ENCODE data around the gene ECM1. TPM values are rescaled to one million over a fixed set of nuclear protein-coding genes. Genes with fewer than 3 reads are reported as not detected.

ECM1 gene
- total and polyA plus RNA-seq, 2 of the 8 experiments (the other 6 are each of a cell fraction or from before 2014, with no cell fraction given), result 0.95 to 0.98 TPM

GRCh38 chr1:150561974-150562445, 54.1 kb downstream of the ECM1 start (continued):
- TF ChIP-seq, protein P1, sequence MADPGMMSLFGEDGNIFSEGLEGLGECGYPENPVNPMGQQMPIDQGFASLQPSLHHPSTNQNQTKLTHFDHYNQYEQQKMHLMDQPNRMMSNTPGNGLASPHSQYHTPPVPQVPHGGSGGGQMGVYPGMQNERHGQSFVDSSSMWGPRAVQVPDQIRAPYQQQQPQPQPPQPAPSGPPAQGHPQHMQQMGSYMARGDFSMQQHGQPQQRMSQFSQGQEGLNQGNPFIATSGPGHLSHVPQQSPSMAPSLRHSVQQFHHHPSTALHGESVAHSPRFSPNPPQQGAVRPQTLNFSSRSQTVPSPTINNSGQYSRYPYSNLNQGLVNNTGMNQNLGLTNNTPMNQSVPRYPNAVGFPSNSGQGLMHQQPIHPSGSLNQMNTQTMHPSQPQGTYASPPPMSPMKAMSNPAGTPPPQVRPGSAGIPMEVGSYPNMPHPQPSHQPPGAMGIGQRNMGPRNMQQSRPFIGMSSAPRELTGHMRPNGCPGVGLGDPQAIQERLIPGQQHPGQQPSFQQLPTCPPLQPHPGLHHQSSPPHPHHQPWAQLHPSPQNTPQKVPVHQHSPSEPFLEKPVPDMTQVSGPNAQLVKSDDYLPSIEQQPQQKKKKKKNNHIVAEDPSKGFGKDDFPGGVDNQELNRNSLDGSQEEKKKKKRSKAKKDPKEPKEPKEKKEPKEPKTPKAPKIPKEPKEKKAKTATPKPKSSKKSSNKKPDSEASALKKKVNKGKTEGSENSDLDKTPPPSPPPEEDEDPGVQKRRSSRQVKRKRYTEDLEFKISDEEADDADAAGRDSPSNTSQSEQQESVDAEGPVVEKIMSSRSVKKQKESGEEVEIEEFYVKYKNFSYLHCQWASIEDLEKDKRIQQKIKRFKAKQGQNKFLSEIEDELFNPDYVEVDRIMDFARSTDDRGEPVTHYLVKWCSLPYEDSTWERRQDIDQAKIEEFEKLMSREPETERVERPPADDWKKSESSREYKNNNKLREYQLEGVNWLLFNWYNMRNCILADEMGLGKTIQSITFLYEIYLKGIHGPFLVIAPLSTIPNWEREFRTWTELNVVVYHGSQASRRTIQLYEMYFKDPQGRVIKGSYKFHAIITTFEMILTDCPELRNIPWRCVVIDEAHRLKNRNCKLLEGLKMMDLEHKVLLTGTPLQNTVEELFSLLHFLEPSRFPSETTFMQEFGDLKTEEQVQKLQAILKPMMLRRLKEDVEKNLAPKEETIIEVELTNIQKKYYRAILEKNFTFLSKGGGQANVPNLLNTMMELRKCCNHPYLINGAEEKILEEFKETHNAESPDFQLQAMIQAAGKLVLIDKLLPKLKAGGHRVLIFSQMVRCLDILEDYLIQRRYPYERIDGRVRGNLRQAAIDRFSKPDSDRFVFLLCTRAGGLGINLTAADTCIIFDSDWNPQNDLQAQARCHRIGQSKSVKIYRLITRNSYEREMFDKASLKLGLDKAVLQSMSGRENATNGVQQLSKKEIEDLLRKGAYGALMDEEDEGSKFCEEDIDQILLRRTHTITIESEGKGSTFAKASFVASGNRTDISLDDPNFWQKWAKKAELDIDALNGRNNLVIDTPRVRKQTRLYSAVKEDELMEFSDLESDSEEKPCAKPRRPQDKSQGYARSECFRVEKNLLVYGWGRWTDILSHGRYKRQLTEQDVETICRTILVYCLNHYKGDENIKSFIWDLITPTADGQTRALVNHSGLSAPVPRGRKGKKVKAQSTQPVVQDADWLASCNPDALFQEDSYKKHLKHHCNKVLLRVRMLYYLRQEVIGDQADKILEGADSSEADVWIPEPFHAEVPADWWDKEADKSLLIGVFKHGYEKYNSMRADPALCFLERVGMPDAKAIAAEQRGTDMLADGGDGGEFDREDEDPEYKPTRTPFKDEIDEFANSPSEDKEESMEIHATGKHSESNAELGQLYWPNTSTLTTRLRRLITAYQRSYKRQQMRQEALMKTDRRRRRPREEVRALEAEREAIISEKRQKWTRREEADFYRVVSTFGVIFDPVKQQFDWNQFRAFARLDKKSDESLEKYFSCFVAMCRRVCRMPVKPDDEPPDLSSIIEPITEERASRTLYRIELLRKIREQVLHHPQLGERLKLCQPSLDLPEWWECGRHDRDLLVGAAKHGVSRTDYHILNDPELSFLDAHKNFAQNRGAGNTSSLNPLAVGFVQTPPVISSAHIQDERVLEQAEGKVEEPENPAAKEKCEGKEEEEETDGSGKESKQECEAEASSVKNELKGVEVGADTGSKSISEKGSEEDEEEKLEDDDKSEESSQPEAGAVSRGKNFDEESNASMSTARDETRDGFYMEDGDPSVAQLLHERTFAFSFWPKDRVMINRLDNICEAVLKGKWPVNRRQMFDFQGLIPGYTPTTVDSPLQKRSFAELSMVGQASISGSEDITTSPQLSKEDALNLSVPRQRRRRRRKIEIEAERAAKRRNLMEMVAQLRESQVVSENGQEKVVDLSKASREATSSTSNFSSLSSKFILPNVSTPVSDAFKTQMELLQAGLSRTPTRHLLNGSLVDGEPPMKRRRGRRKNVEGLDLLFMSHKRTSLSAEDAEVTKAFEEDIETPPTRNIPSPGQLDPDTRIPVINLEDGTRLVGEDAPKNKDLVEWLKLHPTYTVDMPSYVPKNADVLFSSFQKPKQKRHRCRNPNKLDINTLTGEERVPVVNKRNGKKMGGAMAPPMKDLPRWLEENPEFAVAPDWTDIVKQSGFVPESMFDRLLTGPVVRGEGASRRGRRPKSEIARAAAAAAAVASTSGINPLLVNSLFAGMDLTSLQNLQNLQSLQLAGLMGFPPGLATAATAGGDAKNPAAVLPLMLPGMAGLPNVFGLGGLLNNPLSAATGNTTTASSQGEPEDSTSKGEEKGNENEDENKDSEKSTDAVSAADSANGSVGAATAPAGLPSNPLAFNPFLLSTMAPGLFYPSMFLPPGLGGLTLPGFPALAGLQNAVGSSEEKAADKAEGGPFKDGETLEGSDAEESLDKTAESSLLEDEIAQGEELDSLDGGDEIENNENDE (IDR thresholded peaks at IDR 0.05; ENCODE audit: insufficient replicate concordance, low read length), result no peak
- TF ChIP-seq NANOG (IDR thresholded peaks at IDR 0.05; ENCODE audit: insufficient read depth, low read depth, low read length, poor library complexity, severe bottlenecking) (no peak), TAF1 (IDR thresholded peaks at IDR 0.05; ENCODE audit: low read depth, low read length) (0 out of 2 replicates have a peak, but pooled peaks have one; percentile 35), TEAD4 (IDR thresholded peaks at IDR 0.05; ENCODE audit: low read depth, low read length) (0 out of 2 replicates have a peak, but pooled peaks have one; percentile 5), CHD2 (IDR thresholded peaks at IDR 0.05; ENCODE audit: low read length) (no peak), RXRA (IDR thresholded peaks at IDR 0.05; ENCODE audit: insufficient read depth, low read depth, low read length) (no peak), SIN3A (conservative IDR thresholded peaks at IDR 0.05 in 1 of 2, IDR thresholded peaks at IDR 0.05 in 1 of 2; ENCODE audit: low read depth in 1 of 2, low read length in 2 of 2) (peak in 1 of 2 experiments; percentile 20; a peak in 1 of 4 replicates), RFX5 (IDR thresholded peaks at IDR 0.05; ENCODE audit: borderline replicate concordance, low read depth, low read length) (peak; percentile 95)
- TF ChIP-seq, protein P2, sequence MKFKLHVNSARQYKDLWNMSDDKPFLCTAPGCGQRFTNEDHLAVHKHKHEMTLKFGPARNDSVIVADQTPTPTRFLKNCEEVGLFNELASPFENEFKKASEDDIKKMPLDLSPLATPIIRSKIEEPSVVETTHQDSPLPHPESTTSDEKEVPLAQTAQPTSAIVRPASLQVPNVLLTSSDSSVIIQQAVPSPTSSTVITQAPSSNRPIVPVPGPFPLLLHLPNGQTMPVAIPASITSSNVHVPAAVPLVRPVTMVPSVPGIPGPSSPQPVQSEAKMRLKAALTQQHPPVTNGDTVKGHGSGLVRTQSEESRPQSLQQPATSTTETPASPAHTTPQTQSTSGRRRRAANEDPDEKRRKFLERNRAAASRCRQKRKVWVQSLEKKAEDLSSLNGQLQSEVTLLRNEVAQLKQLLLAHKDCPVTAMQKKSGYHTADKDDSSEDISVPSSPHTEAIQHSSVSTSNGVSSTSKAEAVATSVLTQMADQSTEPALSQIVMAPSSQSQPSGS (IDR thresholded peaks at IDR 0.05; ENCODE audit: low read length), result 0 out of 2 replicates have a peak, but pooled peaks have one; percentile 19
